ENCODE results near the gene SLC5A2. TPM values are rescaled to one million over a fixed set of nuclear protein-coding genes. Genes with fewer than 3 reads are reported as not detected.
A peak's percentile ranks its signal among the peaks of the same experiment; 100 is the strongest.

The SLC5A2 gene
- total RNA-seq, 1 donor = not detected

DNA sequence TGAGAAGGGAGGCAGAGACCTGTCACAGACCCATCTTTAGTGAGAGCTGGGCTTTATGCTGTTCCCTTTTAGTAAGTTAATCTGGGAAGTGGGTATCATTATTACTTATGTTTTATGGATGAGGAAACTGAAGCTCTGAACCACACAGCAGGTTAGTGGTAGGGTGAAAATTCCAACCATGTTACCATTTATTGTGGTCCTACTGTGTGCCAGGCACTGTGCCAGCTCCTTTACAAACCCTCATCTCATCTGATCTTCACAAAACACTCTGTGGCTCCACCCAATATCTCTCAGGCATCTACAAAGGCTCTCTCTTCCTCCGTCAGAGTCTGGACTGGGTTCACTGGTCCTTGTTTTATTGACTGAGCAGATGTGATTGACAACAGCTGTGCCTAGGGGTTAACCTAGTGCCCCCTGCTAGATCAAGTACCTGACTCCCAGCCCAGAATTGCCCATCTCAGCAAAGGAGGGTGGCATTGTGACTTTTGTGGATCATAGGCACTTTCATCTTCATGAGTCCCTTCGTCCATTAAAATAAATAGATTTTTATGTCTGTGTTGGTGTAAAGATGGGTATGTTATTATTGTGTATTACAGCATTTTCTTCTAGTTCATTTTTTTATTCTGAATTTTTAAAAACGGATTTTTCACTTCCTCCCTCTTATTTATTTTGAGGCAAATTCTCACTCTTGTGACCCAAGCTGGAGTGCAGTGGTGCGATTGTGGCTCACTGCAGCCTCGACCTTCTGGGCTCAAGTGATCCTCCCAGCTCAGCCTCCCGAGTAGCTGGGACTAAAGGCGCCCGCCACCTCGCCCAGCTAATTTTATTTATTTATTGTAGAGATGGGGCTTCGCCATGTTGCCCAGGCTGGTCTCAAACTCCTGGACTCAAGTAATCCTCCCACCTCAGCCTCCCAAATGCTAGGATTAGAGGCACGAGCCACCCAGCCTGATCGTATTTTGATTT lies 7.9 kb upstream of the SLC5A2 start:
- Histone ChIP-seq H3K4me1 (ENCODE audit: insufficient read depth, low read length) (peaks cover 28% of the 10 kb centered on the region), H3K79me2 (ENCODE audit: insufficient read depth, low read length) (peaks cover 4% of the 10 kb centered on the region), H3K36me3 (ENCODE audit: insufficient read depth, low read length) (peaks cover 41% of the 10 kb centered on the region), H2AFZ (ENCODE audit: low read length) (no peak overlapping the region), H4K20me1 (ENCODE audit: insufficient read depth, low read length) (peaks cover 41% of the 10 kb centered on the region), H3K4me2 (ENCODE audit: insufficient read depth, low read length) (peak overlapping the region; percentile 89), H3K4me3 (ENCODE audit: insufficient read depth, low read length) (no peak overlapping the region), H3K27me3 (ENCODE audit: insufficient read depth, low read length) (no peaks in the 10 kb centered on the region), H3K27ac (ENCODE audit: low read depth, low read length) (peak overlapping the region; percentile 66), H3K9me3 (ENCODE audit: low read depth, low read length) (no peaks in the 10 kb centered on the region)
- DNase-seq (ENCODE audit: insufficient read length, low spot score, missing footprints) = peak; percentile 85
- no peak for TF ChIP-seq CTCF (IDR thresholded peaks at IDR 0.05; ENCODE audit: extremely low read depth, low read depth, low read length)

DNA sequence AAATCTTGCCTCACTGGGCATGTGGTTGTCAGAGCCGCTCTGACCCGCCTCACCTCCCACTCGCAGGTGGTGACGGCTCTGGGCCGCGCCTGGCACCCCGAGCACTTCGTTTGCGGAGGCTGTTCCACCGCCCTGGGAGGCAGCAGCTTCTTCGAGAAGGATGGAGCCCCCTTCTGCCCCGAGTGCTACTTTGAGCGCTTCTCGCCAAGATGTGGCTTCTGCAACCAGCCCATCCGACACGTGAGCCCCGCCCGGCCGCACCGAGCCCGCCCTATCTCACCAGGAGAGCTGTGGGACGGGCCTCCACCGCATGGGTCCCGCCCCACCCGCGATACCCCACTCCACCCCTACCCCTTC lies 7.0 kb upstream of the SLC5A2 start:
- Histone ChIP-seq H2AFZ (ENCODE audit: low read length) (no peak overlapping the region), H3K4me1 (ENCODE audit: insufficient read depth, low read length) (peaks cover 28% of the 10 kb centered on the region), H3K27ac (ENCODE audit: low read depth, low read length) (no peak overlapping the region), H3K27me3 (ENCODE audit: insufficient read depth, low read length) (no peaks in the 10 kb centered on the region), H3K36me3 (ENCODE audit: insufficient read depth, low read length) (peaks cover 41% of the 10 kb centered on the region), H3K4me3 (ENCODE audit: insufficient read depth, low read length) (no peak overlapping the region), H3K4me2 (ENCODE audit: insufficient read depth, low read length) (no peak overlapping the region), H3K79me2 (ENCODE audit: insufficient read depth, low read length) (peaks cover 4% of the 10 kb centered on the region), H4K20me1 (ENCODE audit: insufficient read depth, low read length) (peaks cover 41% of the 10 kb centered on the region), H3K9me3 (ENCODE audit: low read depth, low read length) (no peaks in the 10 kb centered on the region)
- no peak for DNase-seq (ENCODE audit: insufficient read length, low spot score, missing footprints)
- TF ChIP-seq CTCF (IDR thresholded peaks at IDR 0.05; ENCODE audit: extremely low read depth, low read depth, low read length) = no peak

DNA sequence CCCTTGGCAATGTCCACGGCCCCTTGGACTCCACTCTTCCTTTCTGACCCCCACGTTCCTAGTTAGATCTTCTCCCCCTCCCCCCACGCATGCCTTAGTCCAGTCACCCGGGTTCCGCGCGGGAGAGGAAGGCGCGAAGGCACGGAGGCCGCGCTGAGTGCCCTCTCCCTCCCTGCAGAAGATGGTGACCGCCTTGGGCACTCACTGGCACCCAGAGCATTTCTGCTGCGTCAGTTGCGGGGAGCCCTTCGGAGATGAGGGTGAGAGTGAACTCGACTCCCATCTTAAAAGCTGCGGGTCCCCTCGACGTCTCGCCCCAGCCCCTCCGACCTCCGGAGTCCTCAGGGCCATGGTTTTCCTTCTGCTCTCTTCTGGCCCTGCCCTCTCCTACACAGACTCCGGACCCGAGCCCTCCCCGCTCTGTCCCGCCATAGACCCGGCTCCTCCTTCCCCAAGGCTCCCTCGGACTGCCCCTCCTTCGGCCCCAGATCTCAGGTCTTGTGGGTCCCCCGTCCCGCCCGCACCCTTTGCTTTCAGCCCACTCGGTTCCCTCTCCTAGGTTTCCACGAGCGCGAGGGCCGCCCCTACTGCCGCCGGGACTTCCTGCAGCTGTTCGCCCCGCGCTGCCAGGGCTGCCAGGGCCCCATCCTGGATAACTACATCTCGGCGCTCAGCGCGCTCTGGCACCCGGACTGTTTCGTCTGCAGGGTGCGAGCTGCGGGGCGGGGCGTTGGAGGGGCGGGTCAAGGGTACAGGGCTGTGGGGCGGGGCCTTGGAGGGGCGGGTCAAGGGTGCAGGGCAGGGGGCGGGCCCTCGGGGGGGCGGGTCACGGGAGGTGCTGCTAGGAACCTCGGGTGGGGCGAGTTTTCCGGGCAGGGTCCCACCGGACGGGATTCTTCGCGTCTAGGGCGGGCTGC lies 6.4 kb upstream of the SLC5A2 start:
- Histone ChIP-seq H2AFZ (ENCODE audit: low read length) (no peak overlapping the region), H3K36me3 (ENCODE audit: insufficient read depth, low read length) (peaks cover 41% of the 10 kb centered on the region), H3K4me2 (ENCODE audit: insufficient read depth, low read length) (no peak overlapping the region), H3K27me3 (ENCODE audit: insufficient read depth, low read length) (peaks cover 3% of the 10 kb centered on the region), H3K4me3 (ENCODE audit: insufficient read depth, low read length) (no peak overlapping the region), H3K9me3 (ENCODE audit: low read depth, low read length) (no peaks in the 10 kb centered on the region), H4K20me1 (ENCODE audit: insufficient read depth, low read length) (peaks cover 41% of the 10 kb centered on the region), H3K79me2 (ENCODE audit: insufficient read depth, low read length) (peaks cover 4% of the 10 kb centered on the region), H3K27ac (ENCODE audit: low read depth, low read length) (no peak overlapping the region), H3K4me1 (ENCODE audit: insufficient read depth, low read length) (peaks cover 22% of the 10 kb centered on the region)
- TF ChIP-seq CTCF (IDR thresholded peaks at IDR 0.05; ENCODE audit: extremely low read depth, low read depth, low read length) = no peak
- DNase-seq (ENCODE audit: insufficient read length, low spot score, missing footprints) = peak; percentile 73
